Small intestine (tissue), 7 donors: Measurements from ENCODE around the gene SH2B2. TPM values are rescaled to one million over a fixed set of nuclear protein-coding genes. Genes with fewer than 3 reads are reported as not detected.

ENCODE experiments used
- DNase-seq, 2 donors: peaks; one replicate each; pipeline versions ENCODE4 v3.0.0 to v3.0.0-alpha.2; 2013
- FAIRE-seq: peaks from 2 replicates; lab custom pipeline; 2012; peaks lifted over from hg19 to GRCh38; lab: Jason Lieb, UNC
- H3K27ac ChIP-seq, 3 donors: one replicate each; pipeline ENCODE4 v1.5.1; 2013; ENCODE audit warnings: low read length in 2 of 3, mild to moderate bottlenecking in 2 of 3, control low read depth in 1 of 3, inconsistent platforms in 1 of 3, low read depth in 1 of 3, moderate library complexity in 1 of 3
- H3K27me3 ChIP-seq, 3 donors: one replicate each; pipeline ENCODE4 v1.6.1; 2013; ENCODE audit warnings: low read length in 3 of 3, inconsistent platforms in 1 of 3; ENCODE audit not compliant: control insufficient read depth in 3 of 3, insufficient read depth in 3 of 3
- H3K36me3 ChIP-seq, 3 donors: one replicate each; pipeline ENCODE4 v1.6.1; 2013; ENCODE audit warnings: low read length in 3 of 3, inconsistent platforms in 1 of 3, low read depth in 1 of 3, mild to moderate bottlenecking in 1 of 3, moderate library complexity in 1 of 3; ENCODE audit not compliant: control insufficient read depth in 3 of 3, insufficient read depth in 2 of 3
- H3K4me1 ChIP-seq, 3 donors: one replicate each; pipeline ENCODE4 v1.6.1; 2013; ENCODE audit warnings: low read length in 2 of 3, inconsistent platforms in 1 of 3, low read depth in 1 of 3, mild to moderate bottlenecking in 1 of 3, moderate library complexity in 1 of 3; ENCODE audit not compliant: control insufficient read depth in 3 of 3, insufficient read depth in 2 of 3
- H3K4me3 ChIP-seq, 3 donors: one replicate each; pipeline ENCODE4 v1.5.1; 2013; ENCODE audit warnings: low read length in 3 of 3, control low read depth in 1 of 3, inconsistent platforms in 1 of 3, low read depth in 1 of 3, mild to moderate bottlenecking in 1 of 3, moderate library complexity in 1 of 3
- H3K9me3 ChIP-seq, 2 donors: one replicate each; pipeline ENCODE4 v1.6.1; 2013; ENCODE audit warnings: low read depth in 1 of 2, low read length in 1 of 2; ENCODE audit not compliant: control insufficient read depth in 2 of 2, insufficient read depth in 1 of 2
- WGBS, 3 donors: extraction: QIAGEN DNeasy Blood & Tissue Kit; methylation state at CpG; one replicate each; pipeline ENCODE4 v1.1.7; 2013; 5-methylcytosine and 5-hydroxymethylcytosine counted together
- polyA plus RNA-seq, 4 donors: library from polyadenylated mRNA; stranded (reverse) in 3 of 4; unstranded in 1 of 4; fragments of 200-250 nt in 3 of 4; fragments of 120-200 nt in 1 of 4; gene quantifications; one replicate each; pipeline versions ENCODE4 v1.2.1 to v1.2.3, GENCODE V29; 2013
- donor health status: healthy with polysubstance abuse.
- donor health status: control.
- donor health status: control.
- donor health status: Bipolar disorder and iron deficiency.
- donor health status: healthy.

SH2B2 gene
- polyA plus RNA-seq, 4 donors, result 0.67 to 2.5 (median 1.6) TPM

- WGBS, 3 donors, result 81 to 89% (median 87%) methylated on average over 11 of the region's 11 CpGs
- no peak overlapping the region for H3K4me3 ChIP-seq
- H3K36me3 ChIP-seq, result peaks cover 3 to 51% (median 5%) of the 10 kb centered on the region in 3 donors
- no peak overlapping the region for H3K27ac ChIP-seq
- peaks cover 0 to 2% of the 10 kb centered on the region in 2 donors for H3K9me3 ChIP-seq
- DNase-seq, result no peak
- FAIRE-seq, result no peak
- H3K27me3 ChIP-seq, result no peaks in the 10 kb centered on the region
- H3K4me1 ChIP-seq, result no peaks in the 10 kb centered on the region
These were observed 34.2 kb upstream of the SH2B2 start for GRCh38 chr7:102252366-102252982.

GRCh38 chr7:102253066-102253972 lies 33.3 kb upstream of the SH2B2 start:
- FAIRE-seq (no peak), DNase-seq (no peak)
- Histone ChIP-seq H3K9me3 (peaks cover 0 to 2% of the 10 kb centered on the region in 2 donors), H3K27ac (no peak overlapping the region), H3K4me1 (no peaks in the 10 kb centered on the region), H3K4me3 (no peak overlapping the region), H3K27me3 (no peaks in the 10 kb centered on the region), H3K36me3 (peaks cover 3 to 46% (median 5%) of the 10 kb centered on the region in 3 donors)
- 88 to 93% (median 91%) methylated on average over 19 of the region's 19 CpGs for WGBS, 3 donors

GRCh38 chr7:102253973-102254370 lies 32.7 kb upstream of the SH2B2 start:
- H3K9me3 ChIP-seq, result peaks cover 0 to 2% of the 10 kb centered on the region in 2 donors
- no peak overlapping the region for H3K4me3 ChIP-seq
- DNase-seq (no peak), FAIRE-seq (no peak)
- 87 to 93% (median 88%) methylated on average over 13 of the region's 13 CpGs for WGBS, 3 donors
- H3K4me1 ChIP-seq, result no peaks in the 10 kb centered on the region
- H3K27me3 ChIP-seq, result no peaks in the 10 kb centered on the region
- H3K36me3 ChIP-seq, result peaks cover 0 to 47% (median 2%) of the 10 kb centered on the region in 3 donors
- H3K27ac ChIP-seq, result no peak overlapping the region

GRCh38 chr7:102254521-102254920 lies 32.1 kb upstream of the SH2B2 start:
- FAIRE-seq, result no peak
- Histone ChIP-seq H3K4me1 (no peaks in the 10 kb centered on the region), H3K36me3 (peaks cover 0 to 47% (median 0%) of the 10 kb centered on the region in 3 donors), H3K27ac (no peak overlapping the region), H3K4me3 (no peak overlapping the region), H3K9me3 (peaks cover 0 to 2% of the 10 kb centered on the region in 2 donors), H3K27me3 (no peaks in the 10 kb centered on the region)
- WGBS, 3 donors, result 89 to 94% (median 92%) methylated on average over 8 of the region's 8 CpGs
- no peak for DNase-seq

- H3K27me3 ChIP-seq, result no peaks in the 10 kb centered on the region
- FAIRE-seq, result no peak
- WGBS, 3 donors, result 93 to 97% (median 97%) methylated on average over 7 of the region's 7 CpGs
- H3K27ac ChIP-seq, result no peak overlapping the region
- no peak overlapping the region for H3K4me3 ChIP-seq
- H3K36me3 ChIP-seq, result peaks cover 0 to 42% (median 0%) of the 10 kb centered on the region in 3 donors
- no peak for DNase-seq
- peaks cover 0 to 2% of the 10 kb centered on the region in 2 donors for H3K9me3 ChIP-seq
- H3K4me1 ChIP-seq, result no peaks in the 10 kb centered on the region
These were observed 31.2 kb upstream of the SH2B2 start for GRCh38 chr7:102255501-102255900.

GRCh38 chr7:102255916-102256315 lies 30.8 kb upstream of the SH2B2 start:
- peaks cover 0 to 2% of the 10 kb centered on the region in 2 donors for H3K9me3 ChIP-seq
- peaks cover 0 to 41% (median 0%) of the 10 kb centered on the region in 3 donors for H3K36me3 ChIP-seq
- H3K27me3 ChIP-seq, result no peaks in the 10 kb centered on the region
- FAIRE-seq (no peak), DNase-seq (no peak)
- H3K27ac ChIP-seq, result no peak overlapping the region
- H3K4me1 ChIP-seq, result no peaks in the 10 kb centered on the region
- 93 to 96% (median 95%) methylated on average over 15 of the region's 15 CpGs for WGBS, 3 donors
- H3K4me3 ChIP-seq, result no peak overlapping the region

GRCh38 chr7:102258073-102258748 lies 28.5 kb upstream of the SH2B2 start:
- no peak for FAIRE-seq
- DNase-seq, result no peak
- Histone ChIP-seq H3K27me3 (no peaks in the 10 kb centered on the region), H3K9me3 (peaks cover 0 to 2% of the 10 kb centered on the region in 2 donors), H3K36me3 (peaks cover 0 to 29% (median 0%) of the 10 kb centered on the region in 3 donors), H3K4me3 (no peak overlapping the region), H3K27ac (no peak overlapping the region), H3K4me1 (no peaks in the 10 kb centered on the region)
- 81 to 89% (median 83%) methylated on average over 25 of the region's 25 CpGs for WGBS, 3 donors

GRCh38 chr7:102258749-102259107 lies 27.9 kb upstream of the SH2B2 start:
- WGBS, 3 donors, result 84 to 90% (median 88%) methylated on average over 12 of the region's 12 CpGs
- H3K4me1 ChIP-seq, result no peaks in the 10 kb centered on the region
- DNase-seq (no peak), FAIRE-seq (no peak)
- no peaks in the 10 kb centered on the region for H3K27me3 ChIP-seq
- H3K27ac ChIP-seq, result no peak overlapping the region
- H3K9me3 ChIP-seq, result peaks cover 0 to 2% of the 10 kb centered on the region in 2 donors
- peaks cover 0 to 24% (median 0%) of the 10 kb centered on the region in 3 donors for H3K36me3 ChIP-seq
- no peak overlapping the region for H3K4me3 ChIP-seq
